Measurements from ENCODE around the gene TPRA1. TPM values are rescaled to one million over a fixed set of nuclear protein-coding genes. Genes with fewer than 3 reads are reported as not detected.

Gene TPRA1
- total RNA-seq, 4 donors from 2014 or later: 19.2 to 25.7 (median 21.0) TPM

GRCh38 chr3:127628788-127629466 is 38.4 kb upstream of the TPRA1 start, which contains the start of gene PODXL2:
Gene PODXL2 (plus strand): TSS chr3:127629185. CDS start chr3:127629220, 35 bp downstream.
- Histone ChIP-seq H3K36me3 (no peaks in the 10 kb centered on the region), H3K27ac (no peak within 1 kb of the TSS), H3K9me3 (no peaks in the 10 kb centered on the region), H3K4me1 (peaks cover 11 to 14% (median 13%) of the 10 kb centered on the region in 3 donors), H3K4me3 (peak within 1 kb of the TSS; percentile 34 to 73 (median 48)), H3K27me3 (peaks cover 0 to 48% (median 0%) of the 10 kb centered on the region in 4 donors)
- intact Hi-C loops (cut with DNase I): no loop called here
- no peak for TF ChIP-seq POLR2A (IDR thresholded peaks at IDR 0.05)
- TF ChIP-seq, protein P1, sequence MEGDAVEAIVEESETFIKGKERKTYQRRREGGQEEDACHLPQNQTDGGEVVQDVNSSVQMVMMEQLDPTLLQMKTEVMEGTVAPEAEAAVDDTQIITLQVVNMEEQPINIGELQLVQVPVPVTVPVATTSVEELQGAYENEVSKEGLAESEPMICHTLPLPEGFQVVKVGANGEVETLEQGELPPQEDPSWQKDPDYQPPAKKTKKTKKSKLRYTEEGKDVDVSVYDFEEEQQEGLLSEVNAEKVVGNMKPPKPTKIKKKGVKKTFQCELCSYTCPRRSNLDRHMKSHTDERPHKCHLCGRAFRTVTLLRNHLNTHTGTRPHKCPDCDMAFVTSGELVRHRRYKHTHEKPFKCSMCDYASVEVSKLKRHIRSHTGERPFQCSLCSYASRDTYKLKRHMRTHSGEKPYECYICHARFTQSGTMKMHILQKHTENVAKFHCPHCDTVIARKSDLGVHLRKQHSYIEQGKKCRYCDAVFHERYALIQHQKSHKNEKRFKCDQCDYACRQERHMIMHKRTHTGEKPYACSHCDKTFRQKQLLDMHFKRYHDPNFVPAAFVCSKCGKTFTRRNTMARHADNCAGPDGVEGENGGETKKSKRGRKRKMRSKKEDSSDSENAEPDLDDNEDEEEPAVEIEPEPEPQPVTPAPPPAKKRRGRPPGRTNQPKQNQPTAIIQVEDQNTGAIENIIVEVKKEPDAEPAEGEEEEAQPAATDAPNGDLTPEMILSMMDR (IDR thresholded peaks at IDR 0.05): no peak
- no peak for DNase-seq
- WGBS, 2 donors: 53 to 73% methylated on average over 4 to 5 of the region's 105 CpGs

DNA sequence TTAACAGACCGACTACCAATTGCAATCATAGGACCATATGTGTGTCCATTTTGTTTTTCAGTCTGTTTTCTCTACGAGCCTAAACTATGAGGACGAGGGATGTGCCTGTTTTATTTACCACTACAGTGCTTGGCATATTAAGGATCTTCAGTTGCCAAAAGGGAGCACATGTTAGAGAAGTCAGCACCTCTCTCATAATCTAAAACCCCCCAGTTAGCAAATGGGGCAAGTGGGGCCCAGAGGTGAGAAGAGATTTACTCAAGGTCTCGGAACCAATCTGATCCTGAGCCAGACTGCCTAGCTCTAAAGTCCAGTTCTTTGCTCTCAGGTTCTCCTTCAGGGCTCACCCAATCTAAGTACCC is 37.9 kb upstream of the TPRA1 start:
- no peak overlapping the region for H3K27ac ChIP-seq
- H3K36me3 ChIP-seq: no peaks in the 10 kb centered on the region
- peaks cover 11 to 14% (median 13%) of the 10 kb centered on the region in 3 donors for H3K4me1 ChIP-seq
- DNase-seq: no peak
- peak overlapping the region in 1 of 4 donors; percentile 73 for H3K4me3 ChIP-seq
- TF ChIP-seq, protein P1 (IDR thresholded peaks at IDR 0.05): no peak
- TF ChIP-seq POLR2A (IDR thresholded peaks at IDR 0.05): no peak
- peaks cover 0 to 48% (median 0%) of the 10 kb centered on the region in 4 donors for H3K27me3 ChIP-seq
- intact Hi-C loops (cut with DNase I): no loop called here
- 54 to 77% methylated on average over 4 of the region's 4 CpGs for WGBS, 2 donors
- H3K9me3 ChIP-seq: no peaks in the 10 kb centered on the region

DNA sequence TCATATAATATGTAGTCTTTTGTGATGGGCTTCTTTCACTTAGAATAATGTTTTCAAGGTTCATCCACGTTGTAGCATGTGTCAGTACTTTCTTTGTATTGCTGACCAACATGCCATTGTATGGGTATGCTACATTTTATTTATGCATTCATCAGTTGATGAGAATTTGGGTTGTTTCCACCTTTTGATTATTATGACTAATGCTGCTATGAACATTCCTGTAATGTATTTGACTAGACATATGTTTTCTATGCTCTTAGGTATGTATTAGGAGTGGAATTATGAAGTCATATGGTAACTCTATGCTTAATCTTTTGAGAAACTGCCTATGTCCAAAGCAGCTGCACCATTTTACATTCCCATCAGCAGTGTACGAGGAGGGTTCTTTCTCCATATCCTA is 35.3 kb upstream of the TPRA1 start:
- peaks cover 11 to 14% (median 13%) of the 10 kb centered on the region in 3 donors for H3K4me1 ChIP-seq
- H3K36me3 ChIP-seq: peaks cover 0 to 13% (median 0%) of the 10 kb centered on the region in 3 donors
- no peak for TF ChIP-seq POLR2A (IDR thresholded peaks at IDR 0.05)
- TF ChIP-seq, protein P1 (IDR thresholded peaks at IDR 0.05): no peak
- intact Hi-C loops (cut with DNase I): no loop called here
- 38 to 46% methylated on average over 2 of the region's 2 CpGs for WGBS, 2 donors
- peaks cover 0 to 29% (median 0%) of the 10 kb centered on the region in 4 donors for H3K27me3 ChIP-seq
- DNase-seq: no peak
- no peak overlapping the region for H3K4me3 ChIP-seq
- no peak overlapping the region for H3K27ac ChIP-seq
- no peaks in the 10 kb centered on the region for H3K9me3 ChIP-seq

GRCh38 chr3:127624063-127624462 is 33.5 kb upstream of the TPRA1 start:
- H3K36me3 ChIP-seq: peaks cover 0 to 30% (median 0%) of the 10 kb centered on the region in 3 donors
- H3K9me3 ChIP-seq: no peaks in the 10 kb centered on the region
- no peaks in the 10 kb centered on the region for H3K4me1 ChIP-seq
- H3K4me3 ChIP-seq: no peak overlapping the region
- 77 to 84% methylated on average over 5 of the region's 5 CpGs for WGBS, 2 donors
- TF ChIP-seq POLR2A (IDR thresholded peaks at IDR 0.05): no peak
- TF ChIP-seq, protein P1 (IDR thresholded peaks at IDR 0.05): no peak
- no peak overlapping the region for H3K27ac ChIP-seq
- H3K27me3 ChIP-seq: peaks cover 0 to 12% (median 0%) of the 10 kb centered on the region in 4 donors
- intact Hi-C loops (cut with DNase I): no loop called here
- no peak for DNase-seq

GRCh38 chr3:127622772-127623576 is 32.4 kb upstream of the TPRA1 start:
- Histone ChIP-seq H3K4me1 (no peaks in the 10 kb centered on the region), H3K27me3 (peaks cover 0 to 3% (median 0%) of the 10 kb centered on the region in 4 donors), H3K9me3 (no peaks in the 10 kb centered on the region), H3K27ac (no peak overlapping the region), H3K4me3 (no peak overlapping the region), H3K36me3 (peaks cover 0 to 41% (median 0%) of the 10 kb centered on the region in 3 donors)
- 79 to 97% methylated on average over 5 to 7 of the region's 8 CpGs for WGBS, 2 donors
- intact Hi-C loops (cut with DNase I): no loop called here
- DNase-seq: no peak
- TF ChIP-seq, protein P1 (IDR thresholded peaks at IDR 0.05): no peak
- no peak for TF ChIP-seq POLR2A (IDR thresholded peaks at IDR 0.05)
